Measurements from ENCODE around the gene KIF14.

DNA sequence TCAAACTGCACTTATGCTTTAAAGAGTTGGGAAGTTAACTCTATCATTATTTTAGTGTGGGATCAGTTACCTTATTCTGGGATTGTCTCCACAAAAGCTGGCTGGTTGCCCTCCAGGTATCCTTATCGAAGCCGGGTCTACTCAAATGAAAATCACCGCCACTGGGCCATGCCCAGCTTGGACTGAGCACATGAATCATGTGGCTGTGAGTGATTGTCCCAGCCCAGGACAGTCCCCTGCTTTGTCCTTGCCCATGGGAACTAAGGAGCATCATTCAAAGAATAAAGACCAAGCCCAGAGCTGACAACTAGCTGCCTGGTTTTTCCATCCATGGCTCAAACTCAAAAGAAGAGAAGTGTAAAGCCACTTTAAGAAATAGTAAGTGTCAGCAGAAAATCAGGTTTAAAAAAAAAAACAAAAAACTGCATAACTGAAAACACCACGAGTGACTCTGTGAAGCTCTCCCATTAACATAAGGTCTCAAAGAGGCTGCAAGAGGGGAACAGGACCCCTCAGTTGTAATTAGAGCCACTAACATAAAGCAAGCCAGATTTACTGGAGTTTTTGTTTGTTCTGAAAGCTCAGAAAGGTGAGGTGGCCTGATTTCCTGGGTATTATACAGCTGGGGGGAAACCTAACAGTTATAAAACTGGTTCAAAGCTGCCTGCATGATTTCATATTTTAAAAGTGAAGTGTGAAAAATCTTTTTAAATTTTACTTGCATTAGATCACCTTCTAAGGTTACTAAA is 91.5 kb downstream of the KIF14 start:
- TF ChIP-seq POLR2AphosphoS5 (IDR thresholded peaks at IDR 0.05; ENCODE audit: low read depth) (no peak), EZH2 (IDR thresholded peaks at IDR 0.05; ENCODE audit: low read depth, unreplicated experiment) (no peak), CTCF (conservative IDR thresholded peaks at IDR 0.05; ENCODE audit: low read depth in 2 of 2) (no peak), NANOG (IDR thresholded peaks at IDR 0.05; ENCODE audit: borderline replicate concordance) (no peak), EZH2phosphoT487 (IDR thresholded peaks at IDR 0.05; ENCODE audit: unreplicated experiment) (no peak)

All from GM23338 (cell line).